Measurements from ENCODE around the gene PRRC2C. TPM values are rescaled to one million over a fixed set of nuclear protein-coding genes. Genes with fewer than 3 reads are reported as not detected.
A peak's percentile ranks its signal among the peaks of the same experiment; 100 is the strongest.

The PRRC2C gene
- total RNA-seq, 2 experiments from 2014 or later, result 357 to 387 TPM

DNA sequence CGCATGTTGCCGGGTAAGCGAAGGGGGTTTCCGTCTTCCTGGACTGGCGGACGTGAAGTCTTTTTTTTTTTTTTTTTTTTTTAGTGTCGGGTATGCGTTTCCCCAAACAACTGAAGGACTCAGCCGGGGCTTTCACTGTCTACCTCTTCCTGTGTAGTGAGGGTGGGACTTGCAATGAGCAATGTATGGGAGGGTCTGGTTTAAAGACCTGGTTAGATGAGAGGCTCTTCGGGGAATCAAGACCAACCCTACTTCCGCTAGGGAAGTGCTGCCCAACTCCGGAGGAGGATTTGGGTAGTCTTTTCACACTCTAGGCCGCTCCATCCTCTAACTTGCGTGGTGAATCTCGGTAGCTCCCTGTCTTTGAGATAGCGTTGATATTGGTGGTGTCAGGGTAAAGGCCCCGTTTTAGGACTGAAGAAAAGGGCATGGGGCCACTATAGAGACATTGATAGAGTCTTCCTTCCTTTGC lies 754 bp downstream of the PRRC2C start:
- peaks cover 55% of the 10 kb centered on the region for H3K4me1 Mint-ChIP-seq (ENCODE audit: low read depth)
- H3K4me3 Mint-ChIP-seq, result peak overlapping the region; percentile 95
- peak overlapping the region; percentile 100 for H3K27ac ChIP-seq (ENCODE audit: low read depth in 1 of 2, low read length in 2 of 2)
- peaks cover 40% of the 10 kb centered on the region for H3K36me3 Mint-ChIP-seq (ENCODE audit: low read depth)
- peaks cover 31% of the 10 kb centered on the region for H3K4me1 ChIP-seq (ENCODE audit: insufficient read depth, low read length)
- ChIA-PET CTCF (interaction anchor here (1.2 to 2.6 kb wide), 14 partner anchors 8 to 1592 kb away, joined by 3 to 25 read pairs (median 7); partner anchors contain the start of gene SCYL3), POLR2A (interaction anchor here (0.7 to 3.9 kb wide), 26 partner anchors 8 to 1691 kb away, joined by 3 to 30 read pairs (median 7); partner anchors contain the start of genes DNM3, FMO4, GORAB and METTL13)
- TF ChIP-seq, protein P1, sequence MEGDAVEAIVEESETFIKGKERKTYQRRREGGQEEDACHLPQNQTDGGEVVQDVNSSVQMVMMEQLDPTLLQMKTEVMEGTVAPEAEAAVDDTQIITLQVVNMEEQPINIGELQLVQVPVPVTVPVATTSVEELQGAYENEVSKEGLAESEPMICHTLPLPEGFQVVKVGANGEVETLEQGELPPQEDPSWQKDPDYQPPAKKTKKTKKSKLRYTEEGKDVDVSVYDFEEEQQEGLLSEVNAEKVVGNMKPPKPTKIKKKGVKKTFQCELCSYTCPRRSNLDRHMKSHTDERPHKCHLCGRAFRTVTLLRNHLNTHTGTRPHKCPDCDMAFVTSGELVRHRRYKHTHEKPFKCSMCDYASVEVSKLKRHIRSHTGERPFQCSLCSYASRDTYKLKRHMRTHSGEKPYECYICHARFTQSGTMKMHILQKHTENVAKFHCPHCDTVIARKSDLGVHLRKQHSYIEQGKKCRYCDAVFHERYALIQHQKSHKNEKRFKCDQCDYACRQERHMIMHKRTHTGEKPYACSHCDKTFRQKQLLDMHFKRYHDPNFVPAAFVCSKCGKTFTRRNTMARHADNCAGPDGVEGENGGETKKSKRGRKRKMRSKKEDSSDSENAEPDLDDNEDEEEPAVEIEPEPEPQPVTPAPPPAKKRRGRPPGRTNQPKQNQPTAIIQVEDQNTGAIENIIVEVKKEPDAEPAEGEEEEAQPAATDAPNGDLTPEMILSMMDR (IDR thresholded peaks at IDR 0.05), result no peak
- H3K27ac Mint-ChIP-seq, result peak overlapping the region; percentile 95
- ATAC-seq (ENCODE audit: poor library complexity) (peak; percentile 72), DNase-seq (peak in 13 of 14 experiments; percentile 42 to 96 (median 67))
- no peaks in the 10 kb centered on the region for H3K27me3 ChIP-seq (ENCODE audit: control insufficient read depth in 1 of 2, insufficient read depth in 2 of 2, low read length in 2 of 2)
- H3K27me3 Mint-ChIP-seq, result no peaks in the 10 kb centered on the region
- H3K4me3 ChIP-seq (ENCODE audit: low read length), result peak overlapping the region; percentile 85
- no peaks in the 10 kb centered on the region for H3K9me3 Mint-ChIP-seq
- no peaks in the 10 kb centered on the region for H3K9me3 ChIP-seq (ENCODE audit: control insufficient read depth in 1 of 2, insufficient read depth in 1 of 2, low read length in 2 of 2)
- peaks cover 17% of the 10 kb centered on the region for H3K36me3 ChIP-seq (ENCODE audit: insufficient read depth, low read length)
- intact Hi-C loops (cut with DNase I, micrococcal nuclease), result loop anchor here (5.0 to 10.0 kb wide), 7 partner anchors 76 to 1591 kb away; partner anchors contain the start of genes VAMP4 (in 2 of the 2), DNM3 (in 1 of the 2), GORAB (in 1 of the 2) and SCYL3 (in 1 of the 2)

DNA sequence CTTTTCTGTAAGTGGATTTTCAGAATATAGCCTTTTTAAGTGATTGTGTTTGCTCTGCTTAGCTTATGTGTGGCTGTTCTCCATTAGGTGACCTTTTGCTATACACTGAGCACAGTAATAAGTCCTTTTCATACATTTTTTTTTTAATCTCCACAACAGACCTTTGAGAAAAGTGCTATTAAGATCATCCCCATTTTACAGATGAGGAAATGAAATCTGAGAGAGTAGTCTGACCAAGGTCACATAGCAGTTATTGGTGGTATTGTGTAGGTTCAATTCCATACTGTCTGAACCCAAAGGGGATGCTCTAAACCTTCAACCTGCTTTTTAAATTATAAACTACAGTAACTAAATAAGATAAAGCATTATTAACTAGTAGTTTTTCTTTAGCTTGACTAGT lies 1.7 kb downstream of the PRRC2C start:
- no peaks in the 10 kb centered on the region for H3K9me3 Mint-ChIP-seq
- POLR2A ChIA-PET, result interaction anchor here (1.0 to 3.9 kb wide), 8 partner anchors 7 to 1594 kb away, joined by 4 to 30 read pairs (median 15); partner anchors contain the start of genes FMO4, SCYL3, SUCO and VAMP4
- no peaks in the 10 kb centered on the region for H3K27me3 ChIP-seq (ENCODE audit: control insufficient read depth in 1 of 2, insufficient read depth in 2 of 2, low read length in 2 of 2)
- ATAC-seq (ENCODE audit: poor library complexity) (no peak), DNase-seq (no peak)
- peaks cover 34% of the 10 kb centered on the region for H3K4me1 ChIP-seq (ENCODE audit: insufficient read depth, low read length)
- TF ChIP-seq, protein P1 (IDR thresholded peaks at IDR 0.05), result no peak
- peaks cover 64% of the 10 kb centered on the region for H3K4me1 Mint-ChIP-seq (ENCODE audit: low read depth)
- H3K27ac Mint-ChIP-seq, result peak overlapping the region; percentile 95
- peak overlapping the region in 1 of 2 donors; percentile 100 for H3K27ac ChIP-seq (ENCODE audit: low read depth in 1 of 2, low read length in 2 of 2)
- H3K4me3 ChIP-seq (ENCODE audit: low read length), result peak overlapping the region; percentile 85
- intact Hi-C loops (cut with DNase I, micrococcal nuclease), result loop anchor here (5.0 to 10.0 kb wide), 7 partner anchors 75 to 1592 kb away; partner anchors contain the start of genes VAMP4 (in 2 of the 2), DNM3 (in 1 of the 2), GORAB (in 1 of the 2) and SCYL3 (in 1 of the 2)
- no peaks in the 10 kb centered on the region for H3K27me3 Mint-ChIP-seq
- peaks cover 21% of the 10 kb centered on the region for H3K36me3 ChIP-seq (ENCODE audit: insufficient read depth, low read length)
- H3K4me3 Mint-ChIP-seq, result peak overlapping the region; percentile 95
- H3K36me3 Mint-ChIP-seq (ENCODE audit: low read depth), result peaks cover 48% of the 10 kb centered on the region
- CTCF ChIA-PET, result interaction anchor here (2.4 to 2.6 kb wide), 3 partner anchors 14 to 44 kb away, joined by 16 to 25 read pairs (median 21); no protein-coding TSS in a partner anchor
- no peaks in the 10 kb centered on the region for H3K9me3 ChIP-seq (ENCODE audit: control insufficient read depth in 1 of 2, insufficient read depth in 1 of 2, low read length in 2 of 2)

DNA sequence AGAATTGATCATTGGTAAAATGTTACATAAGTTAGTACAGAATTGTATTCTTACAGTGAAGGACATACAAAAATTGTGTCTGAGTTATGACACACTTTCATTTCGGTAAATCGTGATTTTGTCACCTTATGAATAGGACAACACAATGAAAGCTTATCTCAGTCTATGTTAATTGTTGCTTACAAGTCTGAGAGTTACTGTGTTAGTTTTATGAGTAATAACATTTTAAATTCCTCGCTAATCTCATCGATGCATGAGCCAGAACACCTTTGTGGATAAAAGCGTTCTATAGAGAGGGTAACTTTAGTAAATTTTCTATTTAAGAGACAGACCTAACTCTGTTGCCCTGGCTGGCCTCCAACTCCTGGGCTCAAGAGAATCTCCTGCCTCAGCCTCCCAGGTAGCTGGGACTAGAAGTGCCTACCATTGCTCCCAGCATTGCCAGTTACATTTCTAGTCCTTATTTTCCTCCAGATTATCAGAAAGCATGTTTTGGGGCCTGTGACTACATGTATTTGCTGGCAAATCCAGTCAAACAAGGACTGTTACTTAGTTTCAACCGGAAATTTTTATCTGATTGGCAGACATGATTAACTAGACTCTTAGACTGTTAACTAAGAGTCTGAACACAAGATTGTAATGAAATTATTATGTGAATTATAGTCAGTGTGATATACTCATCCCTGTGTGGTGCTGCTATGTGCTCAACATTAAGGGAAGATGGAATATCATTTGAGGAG lies 3.0 kb downstream of the PRRC2C start:
- CTCF ChIA-PET, result no interaction called here
- H3K36me3 Mint-ChIP-seq (ENCODE audit: low read depth), result peaks cover 57% of the 10 kb centered on the region
- Histone ChIP-seq H3K36me3 (ENCODE audit: insufficient read depth, low read length) (peaks cover 25% of the 10 kb centered on the region), H3K27me3 (ENCODE audit: control insufficient read depth in 1 of 2, insufficient read depth in 2 of 2, low read length in 2 of 2) (no peaks in the 10 kb centered on the region), H3K9me3 (ENCODE audit: control insufficient read depth in 1 of 2, insufficient read depth in 1 of 2, low read length in 2 of 2) (no peaks in the 10 kb centered on the region), H3K27ac (ENCODE audit: low read depth in 1 of 2, low read length in 2 of 2) (peak overlapping the region in 1 of 2 donors; percentile 4), H3K4me1 (ENCODE audit: insufficient read depth, low read length) (peaks cover 47% of the 10 kb centered on the region), H3K4me3 (ENCODE audit: low read length) (no peak overlapping the region)
- TF ChIP-seq, protein P1 (IDR thresholded peaks at IDR 0.05), result no peak
- POLR2A ChIA-PET, result interaction anchor here (1.2 kb wide), 1 partner anchor 13 kb away, joined by 4 read pairs; no protein-coding TSS in a partner anchor
- peaks cover 77% of the 10 kb centered on the region for H3K4me1 Mint-ChIP-seq (ENCODE audit: low read depth)
- DNase-seq, result no peak
- no peaks in the 10 kb centered on the region for H3K27me3 Mint-ChIP-seq
- H3K27ac Mint-ChIP-seq, result peak overlapping the region; percentile 95
- no peak for ATAC-seq (ENCODE audit: poor library complexity)
- peak overlapping the region; percentile 84 for H3K4me3 Mint-ChIP-seq
- H3K9me3 Mint-ChIP-seq, result no peaks in the 10 kb centered on the region
- intact Hi-C loops (cut with DNase I, micrococcal nuclease), result loop anchor here (5.0 to 10.0 kb wide), 7 partner anchors 74 to 1594 kb away; partner anchors contain the start of genes VAMP4 (in 2 of the 2), DNM3 (in 1 of the 2), GORAB (in 1 of the 2) and SCYL3 (in 1 of the 2)

All from CD4-positive, alpha-beta T cell (primary cell).